WTC11 (cell line): Measurements from ENCODE around the gene MSI2. TPM values are rescaled to one million over a fixed set of nuclear protein-coding genes. Genes with fewer than 3 reads are reported as not detected.

Experiments used
- ATAC-seq: fragments of 200-7000 bp; cut with Tn5 transposase; 2 replicates; pipeline ENCODE4 v1.10.0; 2021; ENCODE audit warnings: mild to moderate bottlenecking, moderate library complexity
- CTCF ChIA-PET: fragments of 300-600 bp; sonication (Branson Sonifier 250); formaldehyde crosslinking; loops from one replicate; lab custom pipeline; 2021; ENCODE audit warnings: antibody characterized with exemption; lab: Charles Lee
- POLR2A ChIA-PET: fragments of 350-600 bp; sonication (Branson Sonifier 250); formaldehyde crosslinking; loops from one replicate; lab custom pipeline; 2021; ENCODE audit warnings: antibody characterized with exemption; lab: Charles Lee
- DNase-seq: peaks from one replicate; pipeline ENCODE4 v3.0.0; 2021; ENCODE audit warnings: low spot score
- H3K27ac Mint-ChIP-seq: 2 replicates; pipeline ENCODE4 v1.8.0; 2021; ENCODE audit warnings: mixed read lengths
- H3K27me3 Mint-ChIP-seq: 2 replicates; pipeline ENCODE4 v1.8.0; 2021; ENCODE audit warnings: low read depth, mild to moderate bottlenecking, moderate library complexity, mixed read lengths
- H3K36me3 Mint-ChIP-seq: 2 replicates; pipeline ENCODE4 v1.8.0; 2021; ENCODE audit warnings: mixed read lengths
- H3K4me1 Mint-ChIP-seq: 2 replicates; pipeline ENCODE4 v1.8.0; 2022; ENCODE audit warnings: mixed read lengths
- H3K4me3 Mint-ChIP-seq: 2 replicates; pipeline ENCODE4 v1.8.0; 2021; ENCODE audit warnings: mild to moderate bottlenecking, moderate library complexity, mixed read lengths
- H3K9me3 Mint-ChIP-seq: 2 replicates; pipeline ENCODE4 v1.8.0; 2021; ENCODE audit warnings: mixed read lengths
- ARID4B ChIP-seq: sonication (generic); formaldehyde crosslinking; IDR thresholded peaks from 2 replicates; pipeline ENCODE4 v1.8.0; 2023; ENCODE audit warnings: missing genetic modification reagents, mild to moderate bottlenecking, borderline replicate concordance
- CREB1 ChIP-seq: sonication (generic); formaldehyde crosslinking; IDR thresholded peaks from 2 replicates; pipeline ENCODE4 v1.8.0; 2023; ENCODE audit warnings: mild to moderate bottlenecking, missing genetic modification reagents
- CTCF ChIP-seq: fragments of 200-600 bp; IDR thresholded peaks from 2 replicates; pipeline ENCODE4 v1.8.0; 2022; ENCODE audit warnings: antibody characterized with exemption
- ETV6 ChIP-seq: sonication (generic); formaldehyde crosslinking; IDR thresholded peaks from 2 replicates; pipeline ENCODE4 v1.8.1; 2022; ENCODE audit warnings: mild to moderate bottlenecking, missing genetic modification reagents
- FOXJ3 ChIP-seq: sonication (generic); formaldehyde crosslinking; IDR thresholded peaks from 2 replicates; pipeline ENCODE4 v1.9.0; 2021; ENCODE audit warnings: missing genetic modification reagents, mild to moderate bottlenecking, borderline replicate concordance
- FOXP4 ChIP-seq: sonication (generic); formaldehyde crosslinking; IDR thresholded peaks from 2 replicates; pipeline ENCODE4 v1.8.0; 2022; ENCODE audit warnings: mild to moderate bottlenecking, missing genetic modification reagents
- GTF2I ChIP-seq: fragments of 250-450 bp; sonication (Bioruptor Pico); conservative IDR thresholded peaks from 2 replicates; pipeline ENCODE4 v1.4.0; 2021; ENCODE audit warnings: mild to moderate bottlenecking
- JUN ChIP-seq: sonication (generic); formaldehyde crosslinking; IDR thresholded peaks from 2 replicates; pipeline ENCODE4 v1.8.0; 2023; ENCODE audit warnings: mild to moderate bottlenecking, missing genetic modification reagents
- MLX ChIP-seq: sonication (generic); formaldehyde crosslinking; IDR thresholded peaks from 2 replicates; pipeline ENCODE4 v1.8.1; 2023; ENCODE audit warnings: mild to moderate bottlenecking, missing genetic modification reagents, moderate library complexity
- MYBL2 ChIP-seq: sonication (generic); formaldehyde crosslinking; IDR thresholded peaks from 2 replicates; pipeline ENCODE4 v1.8.1; 2023; ENCODE audit warnings: mild to moderate bottlenecking, moderate library complexity, missing genetic modification reagents
- NR3C1 ChIP-seq: sonication (generic); formaldehyde crosslinking; conservative IDR thresholded peaks from 2 replicates; pipeline ENCODE4 v1.8.1; 2023; ENCODE audit warnings: low read depth, mild to moderate bottlenecking, missing genetic modification reagents
- OVOL2 ChIP-seq: fragments of 250-450 bp; sonication (Bioruptor Pico); IDR thresholded peaks from 2 replicates; pipeline ENCODE4 v1.9.0; 2021; ENCODE audit warnings: mild to moderate bottlenecking, borderline replicate concordance
- PREB ChIP-seq: sonication (generic); formaldehyde crosslinking; IDR thresholded peaks from 2 replicates; pipeline ENCODE4 v1.8.1; 2022; ENCODE audit warnings: mild to moderate bottlenecking, missing genetic modification reagents, moderate library complexity, borderline replicate concordance
- SMAD3 ChIP-seq: sonication (generic); formaldehyde crosslinking; IDR thresholded peaks from 2 replicates; pipeline ENCODE4 v1.8.0; 2022; ENCODE audit warnings: missing genetic modification reagents, mild to moderate bottlenecking, borderline replicate concordance
- USF1 ChIP-seq: sonication (generic); formaldehyde crosslinking; IDR thresholded peaks from 2 replicates; pipeline ENCODE4 v1.8.0; 2022; ENCODE audit warnings: mild to moderate bottlenecking, missing genetic modification reagents
- ZMAT4 ChIP-seq: fragments of 250-450 bp; sonication (Bioruptor Pico); IDR thresholded peaks from 2 replicates; pipeline ENCODE4 v1.9.0; 2021; ENCODE audit warnings: mild to moderate bottlenecking
- ZNF121 ChIP-seq: sonication (generic); formaldehyde crosslinking; IDR thresholded peaks from 2 replicates; pipeline ENCODE4 v1.8.0; 2023; ENCODE audit warnings: missing genetic modification reagents
- total RNA-seq: library from RNA; stranded (reverse); gene quantifications from 3 replicates; pipeline ENCODE4 v1.2.3, GENCODE V29; 2021

Gene MSI2
- total RNA-seq, 1 experiment from 2014 or later: 82.1 TPM

- H3K9me3 Mint-ChIP-seq: no peaks in the 10 kb centered on the region; the same call in 1 of the 2 replicates
Measured at GRCh38 chr17:57511475-57512123, 255.3 kb downstream of the MSI2 start.

More at GRCh38 chr17:57511475-57512123, 255.3 kb downstream of the MSI2 start:
- peak overlapping the region; percentile 55 for H3K27ac Mint-ChIP-seq
- no peaks in the 10 kb centered on the region for H3K27me3 Mint-ChIP-seq
- ATAC-seq (no peak), DNase-seq (no peak)
- ChIA-PET CTCF (interaction anchor here (0.6 to 1.4 kb wide), 3 partner anchors 10 to 41 kb away, joined by 3 read pairs; no protein-coding TSS in a partner anchor), POLR2A (no interaction called here)
- no peak overlapping the region for H3K4me3 Mint-ChIP-seq
- H3K36me3 Mint-ChIP-seq: 0 out of 2 replicates have a peak, but pooled peaks cover 3% of the 10 kb centered on the region
- TF ChIP-seq CTCF (no peak), NR3C1 (CRISPR knock-in tag) (no peak), ZMAT4 (CRISPR knock-in tag) (no peak), ZNF121 (no peak), MLX (CRISPR knock-in tag) (no peak), CREB1 (CRISPR knock-in tag) (no peak), ETV6 (no peak), FOXP4 (CRISPR knock-in tag) (no peak), GTF2I (no peak), MYBL2 (no peak), PREB (CRISPR knock-in tag) (no peak), OVOL2 (no peak), JUN (CRISPR knock-in tag) (no peak), FOXJ3 (CRISPR knock-in tag) (no peak), USF1 (CRISPR knock-in tag) (no peak), ARID4B (CRISPR knock-in tag) (no peak), SMAD3 (CRISPR knock-in tag) (no peak)
- H3K4me1 Mint-ChIP-seq: peaks cover 31% of the 10 kb centered on the region
